ENCODE measurements around the gene ZBED1.

- no peak for TF ChIP-seq ELF4 (IDR thresholded peaks at IDR 0.05)
- TF ChIP-seq SP1 (IDR thresholded peaks at IDR 0.05): no peak
- TF ChIP-seq HDGF (IDR thresholded peaks at IDR 0.05; ENCODE audit: borderline replicate concordance): no peak
Observed at GRCh38 chrX:2479420-2479780, 21.4 kb downstream of the ZBED1 start.
